H9 (cell line): Measurements from ENCODE around the gene SETBP1. TPM values are rescaled to one million over a fixed set of nuclear protein-coding genes. Genes with fewer than 3 reads are reported as not detected.

ENCODE experiments used
- DNase-seq: peaks from one replicate; pipeline ENCODE4 v3.0.0-alpha.2; 2017
- H2AFZ ChIP-seq: one replicate; pipeline ENCODE4 v1.6.1; 2013; ENCODE audit warnings: mild to moderate bottlenecking, low read length, control low read depth, moderate library complexity
- H2AK5ac ChIP-seq: 2 replicates; pipeline ENCODE4 v1.6.1; 2013; ENCODE audit warnings: low read length, control low read depth, mixed read lengths; ENCODE audit not compliant: insufficient read length
- H2BK120ac ChIP-seq: one replicate; pipeline ENCODE4 v1.6.1; 2013; ENCODE audit warnings: low read depth, mild to moderate bottlenecking, low read length, control low read depth, inconsistent platforms; ENCODE audit not compliant: poor library complexity, severe bottlenecking
- H2BK12ac ChIP-seq: 2 replicates; pipeline ENCODE4 v1.6.1; 2013; ENCODE audit warnings: low read length, control low read depth, mixed read lengths, low read depth; ENCODE audit not compliant: insufficient read length
- H2BK15ac ChIP-seq: 2 replicates; pipeline ENCODE4 v1.6.1; 2013; ENCODE audit warnings: low read depth, low read length, control low read depth
- H2BK20ac ChIP-seq: one replicate; pipeline ENCODE4 v1.6.1; 2013; ENCODE audit warnings: low read depth, mild to moderate bottlenecking, low read length, control low read depth, inconsistent platforms; ENCODE audit not compliant: poor library complexity, severe bottlenecking
- H2BK5ac ChIP-seq: 2 replicates; pipeline ENCODE4 v1.6.1; 2013; ENCODE audit warnings: low read length, control low read depth, mixed read lengths; ENCODE audit not compliant: insufficient read length
- H3K14ac ChIP-seq: 2 replicates; pipeline ENCODE4 v1.6.1; 2013; ENCODE audit warnings: low read length, control low read depth; ENCODE audit not compliant: insufficient read depth
- H3K18ac ChIP-seq: 2 replicates; pipeline ENCODE4 v1.6.1; 2013; ENCODE audit warnings: low read depth, mild to moderate bottlenecking, mixed read lengths, low read length, control low read depth; ENCODE audit not compliant: insufficient read length
- H3K23ac ChIP-seq: 2 replicates; pipeline ENCODE4 v1.6.1; 2013; ENCODE audit warnings: low read length, control low read depth, mixed read lengths, low read depth; ENCODE audit not compliant: insufficient read length
- H3K23me2 ChIP-seq: 2 replicates; pipeline ENCODE4 v1.6.1; 2013; ENCODE audit warnings: low read depth, mild to moderate bottlenecking, mixed read lengths, low read length, control low read depth; ENCODE audit not compliant: insufficient read length, poor library complexity, severe bottlenecking
- H3K27ac ChIP-seq: 2 replicates; pipeline ENCODE4 v1.5.1; 2013; ENCODE audit warnings: low read length, control low read depth, mixed read lengths, low read depth; ENCODE audit not compliant: insufficient read length
- H3K27me3 ChIP-seq: 2 replicates; pipeline ENCODE4 v1.6.1; 2013; ENCODE audit warnings: low read length, control low read depth, inconsistent platforms; ENCODE audit not compliant: insufficient read depth
- H3K4ac ChIP-seq: 2 replicates; pipeline ENCODE4 v1.6.1; 2013; ENCODE audit warnings: low read depth, mild to moderate bottlenecking, control low read depth, inconsistent platforms, low read length, moderate library complexity
- H3K4me1 ChIP-seq: 2 replicates; pipeline ENCODE4 v1.6.1; 2013; ENCODE audit warnings: low read length, control low read depth, inconsistent platforms; ENCODE audit not compliant: insufficient read depth
- H3K4me2 ChIP-seq: 2 replicates; pipeline ENCODE4 v1.6.1; 2013; ENCODE audit warnings: low read length, control low read depth, mixed read lengths; ENCODE audit not compliant: insufficient read length, insufficient read depth
- H3K56ac ChIP-seq: 2 replicates; pipeline ENCODE4 v1.6.1; 2013; ENCODE audit warnings: low read depth, mild to moderate bottlenecking, mixed read lengths, low read length, control low read depth; ENCODE audit not compliant: insufficient read length
- H3K79me1 ChIP-seq: 2 replicates; pipeline ENCODE4 v1.6.1; 2013; ENCODE audit warnings: low read depth, mild to moderate bottlenecking, moderate library complexity, low read length, control low read depth, inconsistent platforms; ENCODE audit not compliant: insufficient read depth, poor library complexity, severe bottlenecking
- H3K79me2 ChIP-seq: 2 replicates; pipeline ENCODE4 v1.6.1; 2013; ENCODE audit warnings: low read length, control low read depth, inconsistent platforms; ENCODE audit not compliant: insufficient read depth
- H3K9ac ChIP-seq: 2 replicates; pipeline ENCODE4 v1.6.1; 2013; ENCODE audit warnings: low read length, control low read depth, mixed read lengths; ENCODE audit not compliant: insufficient read length; ENCODE audit errors: extremely low read depth
- H3K9me3 ChIP-seq: one replicate; pipeline ENCODE4 v1.6.1; 2013; ENCODE audit warnings: low read depth, low read length, inconsistent platforms; ENCODE audit not compliant: control insufficient read depth
- H3T11ph ChIP-seq: one replicate; pipeline ENCODE4 v1.6.1; 2013; ENCODE audit warnings: mild to moderate bottlenecking, low read length, control low read depth, inconsistent platforms
- H4K20me1 ChIP-seq: one replicate; pipeline ENCODE4 v1.6.1; 2013; ENCODE audit not compliant: control insufficient read depth, insufficient read length, insufficient read depth
- H4K5ac ChIP-seq: 2 replicates; pipeline ENCODE4 v1.6.1; 2013; ENCODE audit warnings: low read depth, mild to moderate bottlenecking, mixed read lengths, low read length, control low read depth; ENCODE audit not compliant: insufficient read length
- H4K8ac ChIP-seq: replicated peaks from 2 replicates; pipeline ENCODE4 v1.6.1; 2013; ENCODE audit warnings: low read length, control low read depth, mixed read lengths, low read depth; ENCODE audit not compliant: insufficient read length
- H4K91ac ChIP-seq: 2 replicates; pipeline ENCODE4 v1.6.1; 2013; ENCODE audit warnings: low read depth, mild to moderate bottlenecking, moderate library complexity, mixed read lengths, low read length, control low read depth; ENCODE audit not compliant: insufficient read length
- H3K27ac Mint-ChIP-seq, 3 experiments: 2 replicates in 2 of 3; 3 replicates in 1 of 3; pipeline ENCODE4 v1.8.0; 2020 to 2021; ENCODE audit warnings: mixed read lengths in 3 of 3, mild to moderate bottlenecking in 1 of 3, moderate library complexity in 1 of 3
- H3K27me3 Mint-ChIP-seq: 2 replicates; pipeline ENCODE4 v1.8.0; 2021; ENCODE audit warnings: low read depth, mild to moderate bottlenecking, moderate library complexity, mixed read lengths
- H3K36me3 Mint-ChIP-seq, 3 experiments: 2 replicates in 2 of 3; 3 replicates in 1 of 3; pipeline ENCODE4 v1.8.0; 2020 to 2021; ENCODE audit warnings: low read depth in 3 of 3, mixed read lengths in 3 of 3; ENCODE audit not compliant: insufficient read depth in 1 of 3
- H3K4me1 Mint-ChIP-seq, 2 experiments: 2 replicates each; pipeline ENCODE4 v1.8.0; 2020; ENCODE audit warnings: mixed read lengths in 2 of 2
- H3K4me3 Mint-ChIP-seq, 2 experiments: 2 replicates in 1 of 2; 3 replicates in 1 of 2; pipeline ENCODE4 v1.8.0; 2020 to 2021; ENCODE audit warnings: mild to moderate bottlenecking in 2 of 2, mixed read lengths in 2 of 2, moderate library complexity in 1 of 2
- H3K9me3 Mint-ChIP-seq, 2 experiments: 2 replicates in 1 of 2; 3 replicates in 1 of 2; pipeline ENCODE4 v1.8.0; 2020; ENCODE audit warnings: mild to moderate bottlenecking in 2 of 2, mixed read lengths in 2 of 2, moderate library complexity in 1 of 2
- CTCF ChIP-seq: fragments of 200-600 bp; sonication (generic); conservative IDR thresholded peaks from 3 replicates; pipeline ENCODE4 v1.8.0; 2021; ENCODE audit warnings: antibody characterized with exemption, mild to moderate bottlenecking
- WGBS: extraction: QIAGEN DNeasy Blood & Tissue Kit; methylation state at CpG from one replicate; pipeline ENCODE4 v1.1.7; 2013; ENCODE audit warnings: missing lambda C conversion rate, low lambda C conversion rate, mixed read lengths; ENCODE audit not compliant: insufficient read length; ENCODE audit errors: extremely low coverage; 5-methylcytosine and 5-hydroxymethylcytosine counted together
- total RNA-seq: library from RNA; stranded (reverse); gene quantifications from 2 replicates; pipeline ENCODE4 v1.2.1, GENCODE V29; 2021

The SETBP1 gene
- total RNA-seq, 1 experiment from 2014 or later, result 4.6 TPM

DNA sequence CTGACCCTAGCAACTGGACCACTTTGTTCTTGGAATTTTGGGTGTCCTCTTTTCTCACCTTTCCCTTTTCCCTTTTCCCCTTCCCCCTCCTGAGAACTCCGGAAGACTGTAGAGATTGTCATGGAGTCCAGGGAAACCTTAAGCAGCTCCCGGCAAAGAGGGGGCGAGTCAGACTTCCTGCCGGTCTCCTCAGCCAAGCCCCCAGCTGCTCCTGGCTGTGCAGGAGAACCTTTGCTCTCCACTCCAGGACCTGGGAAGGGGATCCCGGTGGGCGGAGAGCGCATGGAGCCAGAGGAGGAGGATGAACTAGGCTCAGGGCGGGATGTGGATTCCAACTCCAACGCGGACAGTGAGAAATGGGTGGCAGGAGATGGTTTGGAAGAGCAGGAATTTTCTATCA lies 20.5 kb downstream of the SETBP1 start:
- Histone ChIP-seq H3K27me3 (no peaks in the 10 kb centered on the region), H4K5ac (no peak overlapping the region), H3K23me2 (no peaks in the 10 kb centered on the region), H2BK120ac (no peak overlapping the region), H3K27ac (no peak overlapping the region), H3K14ac (no peak overlapping the region), H3K23ac (no peak overlapping the region), H2BK20ac (no peak overlapping the region), H3K9ac (no peak overlapping the region), H3K18ac (no peak overlapping the region), H3T11ph (no peak overlapping the region), H3K4ac (no peak overlapping the region), H4K20me1 (no peaks in the 10 kb centered on the region), H2AK5ac (no peak overlapping the region), H3K4me1 (peaks cover 4% of the 10 kb centered on the region; the same call in 1 of the 2 replicates), H4K91ac (no peak overlapping the region), H2AFZ (no peak overlapping the region), H3K9me3 (no peaks in the 10 kb centered on the region), H3K4me2 (no peak overlapping the region), H3K56ac (no peak overlapping the region), H2BK5ac (no peak overlapping the region), H3K79me1 (no peaks in the 10 kb centered on the region), H4K8ac (no peak overlapping the region), H2BK12ac (no peak overlapping the region), H2BK15ac (no peak overlapping the region), H3K79me2 (no peaks in the 10 kb centered on the region)
- no CpG with 5 or more reads among the region's 10 CpGs for WGBS
- no peak for DNase-seq
- no peak for TF ChIP-seq CTCF
- no peak overlapping the region for H3K4me3 Mint-ChIP-seq
- no peak overlapping the region for H3K27ac Mint-ChIP-seq
- peaks cover 3 to 16% (median 5%) of the 10 kb centered on the region in 3 experiments; a peak in 5 of 7 replicates for H3K36me3 Mint-ChIP-seq
- H3K4me1 Mint-ChIP-seq, result peaks cover 52 to 55% of the 10 kb centered on the region in 2 experiments
- H3K27me3 Mint-ChIP-seq, result 0 out of 2 replicates have a peak, but pooled peaks cover 1% of the 10 kb centered on the region
- H3K9me3 Mint-ChIP-seq, result no peaks in the 10 kb centered on the region
